ENCODE measurements around the gene YY2.
A peak's percentile ranks its signal among the peaks of the same experiment; 100 is the strongest.
"Not testable (repeated sequence)": the region's sequence is repeated elsewhere in the genome, so short reads cannot be mapped to it uniquely, and the experiment has no call there.

YY2 gene

DNA sequence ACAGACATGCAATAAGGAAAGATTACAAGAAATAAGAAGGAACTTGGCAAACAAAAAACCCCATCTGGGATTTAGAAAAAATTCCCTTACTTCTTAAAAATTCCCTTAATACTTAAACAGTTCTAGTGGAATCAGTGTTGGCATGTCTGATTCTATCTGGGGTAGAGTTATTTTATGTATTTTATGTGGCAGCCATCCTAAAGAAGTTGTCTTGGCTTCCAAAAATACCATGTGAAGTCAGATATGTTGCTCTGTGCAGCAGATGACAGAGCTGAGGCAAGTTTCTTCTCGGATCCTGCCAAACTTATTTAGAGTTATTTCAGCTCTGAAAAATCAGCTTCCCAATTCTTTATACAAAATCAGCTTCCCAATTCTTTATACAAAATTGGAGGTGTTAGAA is 14.7 kb downstream of the YY2 start:
- no peaks in the 10 kb centered on the region for H3K9me3 ChIP-seq (ENCODE audit: control insufficient read depth in 5 of 5, low read length in 5 of 5)
- H3K36me3 ChIP-seq (ENCODE audit: control insufficient read depth in 5 of 5, insufficient read depth in 5 of 5, low read length in 5 of 5): no peaks in the 10 kb centered on the region
- no peak overlapping the region for H3K27ac ChIP-seq (ENCODE audit: low read depth, low read length)
- H3K4me1 ChIP-seq (ENCODE audit: control insufficient read depth in 5 of 5, insufficient read depth in 5 of 5, low read length in 5 of 5): no peaks in the 10 kb centered on the region
- H3K4me3 ChIP-seq (ENCODE audit: low read depth in 1 of 5, low read length in 5 of 5): no peak overlapping the region
- H3K27me3 ChIP-seq (ENCODE audit: control insufficient read depth in 5 of 5, insufficient read depth in 4 of 5, low read length in 5 of 5): peaks cover 0 to 2% (median 0%) of the 10 kb centered on the region in 5 donors
- H3K9ac ChIP-seq (ENCODE audit: low read length in 5 of 5): no peak overlapping the region

DNA sequence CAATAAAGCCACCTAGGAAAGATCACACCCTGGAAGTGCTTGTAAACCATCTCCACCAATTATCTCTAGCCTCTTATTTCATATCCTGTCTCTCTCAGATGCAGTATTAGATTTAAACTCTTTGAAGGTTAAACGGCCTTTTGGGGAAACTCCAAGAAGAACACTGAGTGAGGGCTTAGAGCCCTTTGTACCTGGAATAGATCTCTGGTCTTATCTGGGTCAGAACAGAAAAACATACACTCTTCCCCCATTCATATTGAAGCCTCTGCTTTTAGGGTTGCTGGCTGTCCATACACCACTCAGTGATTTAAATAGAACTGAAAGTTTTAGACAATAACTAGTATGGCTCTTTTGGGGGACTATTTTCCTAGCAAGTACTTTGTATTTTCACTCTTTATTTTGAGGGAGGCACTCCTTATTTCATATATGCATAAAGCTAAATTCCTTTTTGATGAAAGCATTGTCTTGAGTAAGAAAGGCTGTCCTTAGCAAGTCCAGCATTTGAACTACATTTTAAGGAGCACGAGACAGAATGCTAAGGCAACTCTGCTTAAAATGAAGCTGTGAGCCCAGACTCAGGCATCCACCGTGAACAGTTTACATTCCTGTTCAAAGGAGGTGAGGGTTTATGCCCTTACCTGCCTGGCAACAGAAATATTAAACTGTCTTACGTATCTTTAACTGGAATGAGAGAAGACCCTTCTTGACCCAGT is 17.4 kb downstream of the YY2 start:
- no peaks in the 10 kb centered on the region for H3K4me1 ChIP-seq (ENCODE audit: control insufficient read depth in 5 of 5, insufficient read depth in 5 of 5, low read length in 5 of 5)
- no peaks in the 10 kb centered on the region for H3K9me3 ChIP-seq (ENCODE audit: control insufficient read depth in 5 of 5, low read length in 5 of 5)
- no peaks in the 10 kb centered on the region for H3K36me3 ChIP-seq (ENCODE audit: control insufficient read depth in 5 of 5, insufficient read depth in 5 of 5, low read length in 5 of 5)
- no peak overlapping the region for H3K9ac ChIP-seq (ENCODE audit: low read length in 5 of 5)
- H3K4me3 ChIP-seq (ENCODE audit: low read depth in 1 of 5, low read length in 5 of 5): no peak overlapping the region
- peaks cover 0 to 4% (median 0%) of the 10 kb centered on the region in 5 donors for H3K27me3 ChIP-seq (ENCODE audit: control insufficient read depth in 5 of 5, insufficient read depth in 4 of 5, low read length in 5 of 5)
- H3K27ac ChIP-seq (ENCODE audit: low read depth, low read length): no peak overlapping the region

DNA sequence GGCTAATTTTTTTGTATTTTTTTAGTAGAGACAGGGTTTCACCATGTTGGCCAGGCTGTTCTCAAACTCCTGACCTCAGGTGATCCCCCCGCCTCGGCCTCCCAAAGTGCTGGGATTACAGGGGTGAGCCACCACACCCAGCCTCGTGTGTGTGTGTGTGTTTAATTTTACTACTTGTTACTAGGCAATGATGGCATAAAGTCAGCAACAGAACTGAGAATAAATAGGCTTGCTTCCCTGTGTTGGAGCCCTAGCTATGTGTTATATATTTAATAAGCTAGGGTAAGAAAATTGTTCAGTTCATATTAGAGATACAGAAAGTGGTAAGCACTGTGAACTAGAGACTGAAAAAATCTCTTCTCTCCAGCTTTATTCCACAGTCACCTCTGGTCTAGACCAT is 18.4 kb downstream of the YY2 start:
- not testable (repeated sequence) for H3K9me3 ChIP-seq (ENCODE audit: control insufficient read depth in 5 of 5, low read length in 5 of 5); H3K9ac ChIP-seq (ENCODE audit: low read length in 5 of 5); H3K36me3 ChIP-seq (ENCODE audit: control insufficient read depth in 5 of 5, insufficient read depth in 5 of 5, low read length in 5 of 5); H3K27ac ChIP-seq (ENCODE audit: low read depth, low read length); H3K27me3 ChIP-seq (ENCODE audit: control insufficient read depth in 5 of 5, insufficient read depth in 4 of 5, low read length in 5 of 5); H3K4me3 ChIP-seq (ENCODE audit: low read depth in 1 of 5, low read length in 5 of 5); H3K4me1 ChIP-seq (ENCODE audit: control insufficient read depth in 5 of 5, insufficient read depth in 5 of 5, low read length in 5 of 5)

GRCh38 chrX:21875013-21875412 is 19.2 kb downstream of the YY2 start:
- Histone ChIP-seq H3K27me3 (ENCODE audit: control insufficient read depth in 5 of 5, insufficient read depth in 4 of 5, low read length in 5 of 5) (peaks cover 0 to 4% (median 0%) of the 10 kb centered on the region in 5 donors), H3K4me3 (ENCODE audit: low read depth in 1 of 5, low read length in 5 of 5) (no peak overlapping the region), H3K9me3 (ENCODE audit: control insufficient read depth in 5 of 5, low read length in 5 of 5) (no peaks in the 10 kb centered on the region), H3K9ac (ENCODE audit: low read length in 5 of 5) (no peak overlapping the region), H3K4me1 (ENCODE audit: control insufficient read depth in 5 of 5, insufficient read depth in 5 of 5, low read length in 5 of 5) (no peaks in the 10 kb centered on the region), H3K27ac (ENCODE audit: low read depth, low read length) (no peak overlapping the region), H3K36me3 (ENCODE audit: control insufficient read depth in 5 of 5, insufficient read depth in 5 of 5, low read length in 5 of 5) (peaks cover 0 to 7% (median 3%) of the 10 kb centered on the region in 5 donors)

DNA sequence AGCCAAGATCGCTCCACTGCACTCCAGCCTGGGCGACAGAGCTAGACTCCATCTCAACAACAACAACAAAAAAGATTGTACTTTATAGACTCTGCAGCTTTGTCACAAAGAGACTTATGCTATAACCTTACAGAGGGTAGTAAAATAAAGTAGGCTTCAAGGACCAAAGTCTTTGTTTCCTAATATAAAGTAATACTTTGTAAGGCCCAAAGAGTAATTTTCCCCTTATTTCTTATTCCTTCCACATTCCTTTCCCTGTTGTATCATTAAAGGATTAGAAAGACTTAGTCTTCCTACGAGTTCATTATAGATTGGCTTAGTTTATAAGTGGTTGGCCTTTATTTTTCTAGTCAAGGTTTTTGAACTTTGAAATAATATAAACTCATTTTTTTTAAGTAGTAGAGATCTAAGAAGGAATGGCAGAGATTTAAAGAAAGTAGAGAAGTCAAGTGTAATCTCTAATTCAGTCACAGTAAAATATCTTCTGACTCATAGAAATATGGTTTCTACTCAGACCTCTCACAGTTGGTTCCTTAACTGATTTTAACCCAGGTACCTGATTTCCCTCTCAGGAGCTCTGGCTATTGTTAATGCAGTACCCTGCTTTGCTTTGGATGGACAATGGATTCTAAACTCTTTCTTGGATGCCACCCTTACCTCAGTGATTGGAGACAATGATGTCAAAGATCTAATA is 26.2 kb downstream of the YY2 start:
- Histone ChIP-seq H3K4me3 (ENCODE audit: low read depth in 1 of 5, low read length in 5 of 5) (no peak overlapping the region), H3K27ac (ENCODE audit: low read depth, low read length) (no peak overlapping the region), H3K36me3 (ENCODE audit: control insufficient read depth in 5 of 5, insufficient read depth in 5 of 5, low read length in 5 of 5) (peaks cover 0 to 11% (median 6%) of the 10 kb centered on the region in 5 donors), H3K27me3 (ENCODE audit: control insufficient read depth in 5 of 5, insufficient read depth in 4 of 5, low read length in 5 of 5) (peaks cover 0 to 4% (median 0%) of the 10 kb centered on the region in 5 donors), H3K9me3 (ENCODE audit: control insufficient read depth in 5 of 5, low read length in 5 of 5) (no peaks in the 10 kb centered on the region), H3K9ac (ENCODE audit: low read length in 5 of 5) (no peak overlapping the region), H3K4me1 (ENCODE audit: control insufficient read depth in 5 of 5, insufficient read depth in 5 of 5, low read length in 5 of 5) (peaks cover 0 to 13% (median 0%) of the 10 kb centered on the region in 5 donors)

DNA sequence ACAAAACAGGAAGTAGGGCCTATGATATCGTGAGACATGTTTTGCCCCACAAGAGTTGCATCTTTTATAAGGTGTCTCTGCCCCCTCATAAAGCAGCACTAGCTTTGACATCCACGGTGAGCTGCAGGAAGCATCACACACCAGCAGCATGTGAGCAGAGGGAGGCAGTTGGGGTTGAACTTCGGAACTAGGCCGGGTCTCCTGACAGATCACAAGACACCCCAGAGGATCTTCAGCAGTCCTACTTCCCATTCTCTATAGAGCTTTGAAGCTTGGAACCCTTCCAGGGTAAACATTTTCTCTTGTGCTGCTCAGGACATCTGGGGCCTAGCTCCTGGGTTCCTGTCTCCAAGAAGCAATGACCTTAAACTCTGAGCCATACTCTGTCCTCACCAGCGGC is 27.5 kb downstream of the YY2 start:
- Histone ChIP-seq H3K4me3 (ENCODE audit: low read depth in 1 of 5, low read length in 5 of 5) (no peak overlapping the region), H3K27ac (ENCODE audit: low read depth, low read length) (peak overlapping the region; percentile 40), H3K36me3 (ENCODE audit: control insufficient read depth in 5 of 5, insufficient read depth in 5 of 5, low read length in 5 of 5) (peaks cover 0 to 11% (median 6%) of the 10 kb centered on the region in 5 donors), H3K27me3 (ENCODE audit: control insufficient read depth in 5 of 5, insufficient read depth in 4 of 5, low read length in 5 of 5) (peaks cover 0 to 2% (median 0%) of the 10 kb centered on the region in 5 donors), H3K4me1 (ENCODE audit: control insufficient read depth in 5 of 5, insufficient read depth in 5 of 5, low read length in 5 of 5) (peaks cover 0 to 13% (median 0%) of the 10 kb centered on the region in 5 donors), H3K9me3 (ENCODE audit: control insufficient read depth in 5 of 5, low read length in 5 of 5) (no peaks in the 10 kb centered on the region), H3K9ac (ENCODE audit: low read length in 5 of 5) (no peak overlapping the region)

DNA sequence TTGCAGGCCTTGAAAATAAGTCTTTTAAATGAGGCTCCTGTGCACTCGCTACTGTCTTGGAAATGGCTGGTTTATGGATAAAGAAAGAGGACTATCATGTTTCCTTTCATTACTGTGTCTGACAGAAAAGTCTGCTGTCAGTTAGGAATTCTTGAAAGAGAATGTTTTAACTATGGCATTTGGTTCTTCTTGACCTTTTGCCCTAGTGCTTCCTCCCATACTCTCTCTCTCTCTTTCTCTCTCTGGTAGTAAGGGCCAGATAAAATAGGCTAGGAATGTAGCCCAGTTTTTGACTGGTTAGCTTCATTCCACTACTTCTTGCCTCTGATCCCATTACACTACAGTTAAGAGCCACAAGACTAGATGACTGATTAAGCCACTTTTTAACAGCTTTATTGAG is 29.8 kb downstream of the YY2 start:
- Histone ChIP-seq H3K36me3 (ENCODE audit: control insufficient read depth in 5 of 5, insufficient read depth in 5 of 5, low read length in 5 of 5) (peaks cover 0 to 7% (median 2%) of the 10 kb centered on the region in 5 donors), H3K9me3 (ENCODE audit: control insufficient read depth in 5 of 5, low read length in 5 of 5) (no peaks in the 10 kb centered on the region), H3K4me1 (ENCODE audit: control insufficient read depth in 5 of 5, insufficient read depth in 5 of 5, low read length in 5 of 5) (peaks cover 0 to 13% (median 0%) of the 10 kb centered on the region in 5 donors), H3K4me3 (ENCODE audit: low read depth in 1 of 5, low read length in 5 of 5) (no peak overlapping the region), H3K27ac (ENCODE audit: low read depth, low read length) (no peak overlapping the region), H3K27me3 (ENCODE audit: control insufficient read depth in 5 of 5, insufficient read depth in 4 of 5, low read length in 5 of 5) (no peaks in the 10 kb centered on the region), H3K9ac (ENCODE audit: low read length in 5 of 5) (no peak overlapping the region)

- Histone ChIP-seq H3K9me3 (ENCODE audit: control insufficient read depth in 5 of 5, low read length in 5 of 5) (no peaks in the 10 kb centered on the region), H3K9ac (ENCODE audit: low read length in 5 of 5) (no peak overlapping the region), H3K4me1 (ENCODE audit: control insufficient read depth in 5 of 5, insufficient read depth in 5 of 5, low read length in 5 of 5) (no peaks in the 10 kb centered on the region), H3K4me3 (ENCODE audit: low read depth in 1 of 5, low read length in 5 of 5) (no peak overlapping the region), H3K36me3 (ENCODE audit: control insufficient read depth in 5 of 5, insufficient read depth in 5 of 5, low read length in 5 of 5) (peaks cover 0 to 4% (median 0%) of the 10 kb centered on the region in 5 donors), H3K27me3 (ENCODE audit: control insufficient read depth in 5 of 5, insufficient read depth in 4 of 5, low read length in 5 of 5) (no peaks in the 10 kb centered on the region), H3K27ac (ENCODE audit: low read depth, low read length) (no peak overlapping the region)
These were observed 49.5 kb downstream of the YY2 start for GRCh38 chrX:21905313-21905712.

- H3K4me1 ChIP-seq (ENCODE audit: control insufficient read depth in 5 of 5, insufficient read depth in 5 of 5, low read length in 5 of 5): no peaks in the 10 kb centered on the region
- H3K9ac ChIP-seq (ENCODE audit: low read length in 5 of 5): no peak overlapping the region
- no peaks in the 10 kb centered on the region for H3K9me3 ChIP-seq (ENCODE audit: control insufficient read depth in 5 of 5, low read length in 5 of 5)
- H3K27me3 ChIP-seq (ENCODE audit: control insufficient read depth in 5 of 5, insufficient read depth in 4 of 5, low read length in 5 of 5): no peaks in the 10 kb centered on the region
- H3K4me3 ChIP-seq (ENCODE audit: low read depth in 1 of 5, low read length in 5 of 5): no peak overlapping the region
- peaks cover 0 to 4% (median 0%) of the 10 kb centered on the region in 5 donors for H3K36me3 ChIP-seq (ENCODE audit: control insufficient read depth in 5 of 5, insufficient read depth in 5 of 5, low read length in 5 of 5)
- no peak overlapping the region for H3K27ac ChIP-seq (ENCODE audit: low read depth, low read length)
These were observed 50.2 kb downstream of the YY2 start for GRCh38 chrX:21905953-21906352.

- peaks cover 0 to 4% (median 0%) of the 10 kb centered on the region in 5 donors for H3K36me3 ChIP-seq (ENCODE audit: control insufficient read depth in 5 of 5, insufficient read depth in 5 of 5, low read length in 5 of 5)
- no peak overlapping the region for H3K9ac ChIP-seq (ENCODE audit: low read length in 5 of 5)
These were observed 51.5 kb downstream of the YY2 start for GRCh38 chrX:21907260-21907659.

More at GRCh38 chrX:21907260-21907659, 51.5 kb downstream of the YY2 start:
- Histone ChIP-seq H3K4me1 (ENCODE audit: control insufficient read depth in 5 of 5, insufficient read depth in 5 of 5, low read length in 5 of 5) (no peaks in the 10 kb centered on the region), H3K27me3 (ENCODE audit: control insufficient read depth in 5 of 5, insufficient read depth in 4 of 5, low read length in 5 of 5) (no peaks in the 10 kb centered on the region), H3K9me3 (ENCODE audit: control insufficient read depth in 5 of 5, low read length in 5 of 5) (no peaks in the 10 kb centered on the region), H3K27ac (ENCODE audit: low read depth, low read length) (no peak overlapping the region), H3K4me3 (ENCODE audit: low read depth in 1 of 5, low read length in 5 of 5) (no peak overlapping the region)

All from subcutaneous abdominal adipose tissue (tissue), 5 donors.